Adrenal gland (tissue), 5 donors: ENCODE results near the gene CAMK2D.

Experiments
- POLR2A ChIP-seq, 2 donors: fragments of 450-650 bp; IDR thresholded peaks; one replicate each; pipeline ENCODE4 v1.6.1; 2017; ENCODE audit warnings: antibody characterized with exemption in 2 of 2, mild to moderate bottlenecking in 2 of 2, moderate library complexity in 1 of 2
- TF ChIP-seq, protein P1 (sequence below), 6 experiments: fragments of 450-650 bp in 4 of 6; fragments of 200-600 bp in 2 of 6; sonication (generic) in 1 of 6; IDR thresholded peaks; 1 replicate in 5 of 6; 2 replicates in 1 of 6; pipeline versions ENCODE4 v1.5.1 to v1.8.0; 2016 to 2021; ENCODE audit warnings: antibody characterized with exemption in 6 of 6, mild to moderate bottlenecking in 2 of 6, moderate library complexity in 1 of 6
- donor health status: DM: no; HTN: no; CAD: no.

DNA sequence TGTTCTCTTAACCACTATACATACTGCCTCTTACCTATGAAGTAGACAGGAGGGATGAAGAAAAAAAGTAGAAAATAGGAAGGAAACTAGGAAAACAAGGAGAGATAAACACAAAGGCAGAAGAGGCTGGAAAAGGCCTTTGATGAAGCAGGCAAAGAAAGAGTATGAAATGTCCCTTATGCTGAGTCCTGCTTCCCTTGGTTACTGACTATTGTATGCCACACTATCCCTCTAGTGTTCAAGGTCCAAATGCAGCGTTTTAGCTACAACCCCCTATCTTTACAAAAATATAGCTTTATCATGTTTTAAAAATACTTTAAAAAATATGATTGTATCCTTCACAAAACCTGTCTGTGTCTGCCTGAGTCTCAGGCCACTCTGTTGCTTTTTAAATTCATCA lies 233.1 kb downstream of the CAMK2D start:
- TF ChIP-seq, protein P1, sequence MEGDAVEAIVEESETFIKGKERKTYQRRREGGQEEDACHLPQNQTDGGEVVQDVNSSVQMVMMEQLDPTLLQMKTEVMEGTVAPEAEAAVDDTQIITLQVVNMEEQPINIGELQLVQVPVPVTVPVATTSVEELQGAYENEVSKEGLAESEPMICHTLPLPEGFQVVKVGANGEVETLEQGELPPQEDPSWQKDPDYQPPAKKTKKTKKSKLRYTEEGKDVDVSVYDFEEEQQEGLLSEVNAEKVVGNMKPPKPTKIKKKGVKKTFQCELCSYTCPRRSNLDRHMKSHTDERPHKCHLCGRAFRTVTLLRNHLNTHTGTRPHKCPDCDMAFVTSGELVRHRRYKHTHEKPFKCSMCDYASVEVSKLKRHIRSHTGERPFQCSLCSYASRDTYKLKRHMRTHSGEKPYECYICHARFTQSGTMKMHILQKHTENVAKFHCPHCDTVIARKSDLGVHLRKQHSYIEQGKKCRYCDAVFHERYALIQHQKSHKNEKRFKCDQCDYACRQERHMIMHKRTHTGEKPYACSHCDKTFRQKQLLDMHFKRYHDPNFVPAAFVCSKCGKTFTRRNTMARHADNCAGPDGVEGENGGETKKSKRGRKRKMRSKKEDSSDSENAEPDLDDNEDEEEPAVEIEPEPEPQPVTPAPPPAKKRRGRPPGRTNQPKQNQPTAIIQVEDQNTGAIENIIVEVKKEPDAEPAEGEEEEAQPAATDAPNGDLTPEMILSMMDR (IDR thresholded peaks at IDR 0.05) = no peak
- no peak for TF ChIP-seq POLR2A (IDR thresholded peaks at IDR 0.05)
